C4-2B (cell line): ENCODE data around the gene TDP2.
"Not testable (repeated sequence)": the region's sequence is repeated elsewhere in the genome, so short reads cannot be mapped to it uniquely, and the experiment has no call there.

ENCODE experiments used
- H3K27ac ChIP-seq: fragments of 450-650 bp; 2 replicates; pipeline ENCODE4 v1.5.1; 2017
- ZFX ChIP-seq: fragments of 450-650 bp; IDR thresholded peaks from 2 replicates; pipeline ENCODE4 v1.6.1; 2017
- TF ChIP-seq, protein P1 (sequence below): fragments of 450-650 bp; conservative IDR thresholded peaks from 2 replicates; pipeline ENCODE4 v1.5.1; 2017; ENCODE audit warnings: mild to moderate bottlenecking

The TDP2 gene

DNA sequence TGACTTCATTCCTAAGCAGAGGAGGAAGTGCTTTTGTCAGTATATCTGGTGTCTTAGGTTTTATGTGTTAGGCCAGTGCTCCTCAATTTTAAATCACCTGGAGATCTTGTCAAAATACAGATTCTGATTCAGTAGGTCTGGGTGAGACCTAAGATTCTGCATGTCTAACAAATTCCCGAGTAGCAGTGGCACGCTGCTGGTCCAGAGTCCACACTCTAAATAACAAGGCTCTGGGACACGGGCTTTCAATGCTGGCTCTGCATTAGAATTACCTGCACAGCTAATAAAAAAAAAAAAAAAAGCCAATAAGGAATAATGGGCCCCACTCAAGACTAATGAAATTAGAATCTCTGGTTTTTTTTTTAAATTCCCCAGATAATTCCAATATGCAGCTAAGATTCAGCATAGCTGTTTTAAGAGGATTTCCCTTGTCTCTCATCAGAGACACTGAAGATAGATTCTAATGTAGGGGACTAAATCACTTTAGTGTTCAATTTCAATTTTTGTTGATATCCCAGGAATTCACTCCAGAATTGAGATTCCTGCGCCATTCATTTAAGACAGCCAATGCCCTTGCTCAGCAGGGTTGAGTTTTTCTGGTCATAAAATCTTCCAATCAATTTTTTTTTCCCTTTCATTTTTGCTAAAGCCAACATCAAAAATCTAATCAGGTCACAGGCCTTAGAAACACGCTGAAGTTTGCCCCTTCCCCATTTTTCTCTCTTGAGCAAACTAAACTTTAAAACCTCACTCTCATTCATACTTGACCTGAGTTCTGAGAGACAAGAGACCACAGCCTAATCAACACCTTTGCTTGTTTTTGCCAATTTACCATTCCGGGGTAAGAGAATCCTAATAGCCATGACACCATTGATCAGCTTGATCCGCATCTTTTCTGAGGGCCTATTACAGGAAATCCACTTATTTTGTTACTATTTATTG, 2.4 kb downstream of the TDP2 start:
- no peak overlapping the region for H3K27ac ChIP-seq
- TF ChIP-seq, protein P1, sequence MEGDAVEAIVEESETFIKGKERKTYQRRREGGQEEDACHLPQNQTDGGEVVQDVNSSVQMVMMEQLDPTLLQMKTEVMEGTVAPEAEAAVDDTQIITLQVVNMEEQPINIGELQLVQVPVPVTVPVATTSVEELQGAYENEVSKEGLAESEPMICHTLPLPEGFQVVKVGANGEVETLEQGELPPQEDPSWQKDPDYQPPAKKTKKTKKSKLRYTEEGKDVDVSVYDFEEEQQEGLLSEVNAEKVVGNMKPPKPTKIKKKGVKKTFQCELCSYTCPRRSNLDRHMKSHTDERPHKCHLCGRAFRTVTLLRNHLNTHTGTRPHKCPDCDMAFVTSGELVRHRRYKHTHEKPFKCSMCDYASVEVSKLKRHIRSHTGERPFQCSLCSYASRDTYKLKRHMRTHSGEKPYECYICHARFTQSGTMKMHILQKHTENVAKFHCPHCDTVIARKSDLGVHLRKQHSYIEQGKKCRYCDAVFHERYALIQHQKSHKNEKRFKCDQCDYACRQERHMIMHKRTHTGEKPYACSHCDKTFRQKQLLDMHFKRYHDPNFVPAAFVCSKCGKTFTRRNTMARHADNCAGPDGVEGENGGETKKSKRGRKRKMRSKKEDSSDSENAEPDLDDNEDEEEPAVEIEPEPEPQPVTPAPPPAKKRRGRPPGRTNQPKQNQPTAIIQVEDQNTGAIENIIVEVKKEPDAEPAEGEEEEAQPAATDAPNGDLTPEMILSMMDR = no peak
- no peak for TF ChIP-seq ZFX

DNA sequence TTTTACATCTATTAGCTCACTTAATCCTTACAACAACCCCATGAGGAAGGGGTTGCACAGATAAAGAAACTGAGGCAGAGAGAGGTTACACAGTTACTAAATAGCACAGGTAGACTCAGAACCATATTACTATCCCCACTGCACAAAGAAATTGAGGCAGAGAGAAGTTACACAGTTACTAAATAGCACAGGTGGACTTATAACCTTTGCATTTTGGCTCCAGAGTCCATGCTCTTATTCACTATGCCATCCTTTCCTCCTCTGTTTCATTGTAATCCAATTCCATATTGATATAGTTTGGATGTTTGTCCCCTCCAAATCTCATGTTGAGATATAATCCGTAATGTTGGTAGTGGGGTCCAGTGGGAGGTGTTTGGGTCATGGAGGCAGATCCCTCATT, 3.5 kb downstream of the TDP2 start:
- no peak overlapping the region for H3K27ac ChIP-seq
- no peak for TF ChIP-seq ZFX
- TF ChIP-seq, protein P1 = no peak

DNA sequence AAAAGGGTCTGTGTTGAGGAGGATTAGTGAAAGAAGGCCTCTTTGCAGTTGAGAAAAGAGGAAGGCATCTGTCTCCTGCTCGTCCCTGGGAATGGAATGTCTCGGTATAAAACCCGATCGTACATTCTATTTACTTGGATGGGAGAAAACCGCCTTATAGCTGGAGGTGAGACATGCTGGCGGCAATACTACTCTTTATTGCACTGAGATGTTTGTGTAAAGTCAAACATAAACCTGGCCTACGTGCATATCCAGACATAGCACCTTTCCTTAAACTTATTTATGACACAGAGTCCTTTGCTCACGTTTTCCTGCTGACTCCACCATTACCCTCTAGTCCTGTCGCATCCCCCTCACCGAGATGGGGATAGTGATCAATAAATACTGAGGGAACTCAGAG, 4.5 kb downstream of the TDP2 start:
- no peak for TF ChIP-seq ZFX
- TF ChIP-seq, protein P1 = no peak
- H3K27ac ChIP-seq = no peak overlapping the region

DNA sequence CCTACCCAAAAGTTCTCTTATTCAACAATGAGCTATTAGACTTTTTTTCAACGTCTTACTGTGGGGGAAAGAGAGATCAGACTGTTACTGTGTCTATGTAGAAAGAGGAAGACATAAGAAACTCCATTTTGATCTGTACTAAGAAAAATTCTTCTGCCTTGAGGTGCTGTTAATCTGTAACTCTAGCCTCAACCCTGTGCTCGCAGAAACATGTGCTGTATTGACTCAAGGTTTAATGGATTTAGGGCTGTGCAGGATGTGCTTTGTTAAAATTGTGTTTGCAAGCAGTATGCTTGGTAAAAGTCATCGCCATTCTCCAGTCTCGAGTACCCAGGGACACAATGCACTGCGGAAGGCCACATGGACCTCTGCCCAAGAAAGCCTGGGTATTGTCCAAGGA, 4.9 kb downstream of the TDP2 start:
- not testable (repeated sequence) for H3K27ac ChIP-seq

DNA sequence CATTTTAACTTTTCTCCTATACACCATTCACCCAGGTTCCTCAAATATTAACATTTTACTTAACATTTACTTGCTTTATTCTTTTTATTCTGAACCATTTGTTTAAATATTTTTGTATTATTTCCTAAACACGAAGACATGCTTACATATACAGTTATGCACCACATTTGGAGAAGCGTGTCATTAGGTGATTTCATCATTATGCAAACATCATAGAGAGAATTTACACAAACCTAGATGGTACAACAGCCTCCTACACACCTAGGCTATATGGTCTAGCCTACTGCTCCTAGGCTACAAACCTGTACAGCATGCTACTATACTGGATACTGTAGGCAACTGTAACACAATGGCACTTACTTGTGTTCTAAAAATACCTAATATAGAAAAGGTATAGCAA, 6.6 kb downstream of the TDP2 start:
- H3K27ac ChIP-seq = no peak overlapping the region
- TF ChIP-seq, protein P1 = no peak
- TF ChIP-seq ZFX = no peak

DNA sequence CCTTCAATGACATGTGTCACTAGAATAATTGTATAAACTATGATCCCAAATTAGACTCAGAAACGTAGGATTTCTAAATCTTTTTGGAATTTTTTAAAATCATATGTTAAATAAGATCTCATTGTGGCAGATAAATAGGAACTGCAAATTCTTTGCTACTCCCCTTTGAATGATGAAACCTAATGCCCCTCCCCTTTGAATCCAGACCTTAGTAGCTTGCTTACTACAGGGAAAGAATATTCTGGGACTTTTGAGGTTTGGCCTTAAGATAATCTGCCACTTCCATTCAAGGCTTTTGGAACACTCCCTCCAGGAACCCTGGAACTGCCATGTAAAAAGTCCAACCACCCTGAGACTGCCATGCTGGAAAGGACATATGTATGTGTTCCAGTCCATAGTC, 7.1 kb downstream of the TDP2 start:
- no peak for TF ChIP-seq ZFX
- TF ChIP-seq, protein P1 = no peak
- H3K27ac ChIP-seq = no peak overlapping the region

DNA sequence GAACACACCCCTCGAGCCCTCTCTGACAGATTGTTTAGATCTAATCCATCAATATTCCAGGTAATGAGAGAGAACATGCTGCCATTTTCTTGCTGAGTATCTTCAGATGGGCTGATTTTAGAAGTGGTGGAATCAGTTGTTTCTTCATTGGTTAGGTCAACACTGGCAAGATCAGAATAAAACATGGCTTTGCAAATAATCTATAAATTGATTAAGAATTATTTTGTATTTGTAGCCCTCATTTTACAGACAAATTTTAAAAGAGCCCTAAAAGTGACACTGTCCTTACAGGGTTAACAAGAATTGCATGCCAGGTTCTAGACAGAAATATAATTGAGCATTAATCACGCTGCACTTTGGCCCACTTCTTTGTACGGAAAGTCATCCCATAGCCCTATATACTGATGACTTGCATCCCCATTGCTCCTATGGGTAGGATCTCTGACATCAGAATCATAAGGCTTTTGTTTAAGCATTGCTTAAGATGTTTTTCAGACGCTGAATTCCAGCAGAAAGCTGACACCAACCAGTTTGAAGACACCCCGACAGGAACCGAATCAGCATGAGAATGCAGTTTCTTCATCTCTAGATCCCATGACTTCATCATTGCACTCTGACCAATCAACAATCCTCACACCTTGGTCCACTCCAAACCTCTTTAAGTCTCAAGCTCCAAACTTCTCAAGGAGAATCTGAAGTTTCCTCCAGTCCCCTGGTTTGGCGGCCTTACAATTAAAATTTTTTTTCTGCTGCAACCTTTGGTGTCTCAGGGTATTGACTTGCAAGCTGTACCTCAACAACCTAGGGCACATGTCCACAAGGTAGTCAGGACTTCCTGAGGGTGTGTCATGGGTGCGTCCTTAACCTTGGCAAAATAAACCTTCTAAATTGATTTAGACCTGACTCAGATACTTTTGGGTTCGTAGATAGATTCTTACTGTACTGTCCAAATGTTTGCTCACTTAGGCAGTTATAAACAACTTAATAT, 7.8 kb downstream of the TDP2 start:
- no peak overlapping the region for H3K27ac ChIP-seq

More for the DNA sequence above, 7.8 kb downstream of the TDP2 start:
- TF ChIP-seq ZFX = no peak
- TF ChIP-seq, protein P1 = no peak
